Adrenal gland (tissue), 12 donors: ENCODE measurements around the gene DDX5. TPM values are rescaled to one million over a fixed set of nuclear protein-coding genes. Genes with fewer than 3 reads are reported as not detected.

Experiments used
- DNase-seq, 7 donors: peaks; one replicate each; pipeline ENCODE4 v3.0.0-alpha.2; 2019 to 2020
- H3K27ac ChIP-seq, 5 donors: fragments of 200-600 bp; sonication (generic) in 4 of 5; 1 replicate in 3 of 5; 2 replicates in 2 of 5; pipeline versions ENCODE4 v1.5.1 to v1.8.0; 2016 to 2020; ENCODE audit warnings: mild to moderate bottlenecking in 1 of 5
- H3K27me3 ChIP-seq: fragments of 200-600 bp; 2 replicates; pipeline ENCODE4 v1.8.0; 2021
- H3K36me3 ChIP-seq, 2 donors: fragments of 200-600 bp; replicated peaks in 1 of 2; 1 replicate in 1 of 2; 2 replicates in 1 of 2; pipeline versions ENCODE4 v1.5.1 to v1.8.0; 2018 to 2022
- H3K4me1 ChIP-seq, 2 donors: fragments of 200-600 bp; replicated peaks in 1 of 2; 1 replicate in 1 of 2; 2 replicates in 1 of 2; pipeline versions ENCODE4 v1.5.1 to v1.8.0; 2018 to 2021
- H3K4me3 ChIP-seq, 4 donors: fragments of 200-600 bp; sonication (generic) in 3 of 4; one replicate each; pipeline ENCODE4 v1.5.1; 2016 to 2018
- H3K9me3 ChIP-seq, 3 donors: fragments of 200-600 bp; sonication (generic) in 1 of 3; replicated peaks in 1 of 3; 1 replicate in 2 of 3; 2 replicates in 1 of 3; pipeline versions ENCODE4 v1.5.1 to v1.8.0; 2016 to 2021
- POLR2A ChIP-seq, 2 donors: fragments of 450-650 bp; IDR thresholded peaks; one replicate each; pipeline ENCODE4 v1.6.1; 2017; ENCODE audit warnings: antibody characterized with exemption in 2 of 2, mild to moderate bottlenecking in 2 of 2, moderate library complexity in 1 of 2
- WGBS, 4 donors: extraction: QIAGEN DNeasy Blood & Tissue Kit in 2 of 4; methylation state at CpG; one replicate each; pipeline versions ENCODE4 v1.1.5 to v1.1.7; 2013 to 2017; 5-methylcytosine and 5-hydroxymethylcytosine counted together
- intact Hi-C, 2 donors: fragments of 100-400 bp; cut with DNase I; formaldehyde crosslinking; loops; one replicate each; pipeline versions ENCODE4 v1.14.1 to v1.15.0; 2022 to 2023
- polyA plus RNA-seq, 3 donors: library from polyadenylated mRNA; stranded (reverse); fragments of 200-250 nt in 2 of 3; fragments of 350-450 nt in 1 of 3; fragmentation: Illumina TruSeq in 1 of 3; extraction: RNeasy Lipid Tissue Mini Kit (QIAGEN cat#74804) in 1 of 3; gene quantifications; one replicate each; pipeline ENCODE4 v1.2.3, GENCODE V29; 2013 to 2014
- total RNA-seq, 9 donors: library from RNA; depleted of rRNA in 4 of 9; stranded (reverse); fragments of >200 nt in 4 of 9; fragments of 120-200 nt in 1 of 9; fragmentation: NEBNext Ultra II Directional in 1 of 9; extraction: Animal tissue kit (Norgen Biotek cat#: 25700) in 1 of 9; gene quantifications; one replicate each; pipeline versions ENCODE4 v1.1.0 to v1.2.4, GENCODE V29; 2013 to 2023
- TF ChIP-seq, protein P1 (sequence below), 6 experiments: fragments of 450-650 bp in 4 of 6; fragments of 200-600 bp in 2 of 6; sonication (generic) in 1 of 6; IDR thresholded peaks; 1 replicate in 5 of 6; 2 replicates in 1 of 6; pipeline versions ENCODE4 v1.5.1 to v1.8.0; 2016 to 2021; ENCODE audit warnings: antibody characterized with exemption in 6 of 6, mild to moderate bottlenecking in 2 of 6, moderate library complexity in 1 of 6
- donor health status: healthy with polysubstance abuse.
- donor health status: Bipolar disorder and iron deficiency.
- donor health status: DM: yes; HTN: yes; CAD: no.
- donor health status: DM: no; HTN: no; CAD: no.
- donor health status: DM: no; HTN: no; CAD: no.
- donor health status: DM: yes; HTN: yes; CAD: no.

The DDX5 gene
- total and polyA plus RNA-seq, 12 donors: 315 to 1,846 (median 953) TPM

DNA sequence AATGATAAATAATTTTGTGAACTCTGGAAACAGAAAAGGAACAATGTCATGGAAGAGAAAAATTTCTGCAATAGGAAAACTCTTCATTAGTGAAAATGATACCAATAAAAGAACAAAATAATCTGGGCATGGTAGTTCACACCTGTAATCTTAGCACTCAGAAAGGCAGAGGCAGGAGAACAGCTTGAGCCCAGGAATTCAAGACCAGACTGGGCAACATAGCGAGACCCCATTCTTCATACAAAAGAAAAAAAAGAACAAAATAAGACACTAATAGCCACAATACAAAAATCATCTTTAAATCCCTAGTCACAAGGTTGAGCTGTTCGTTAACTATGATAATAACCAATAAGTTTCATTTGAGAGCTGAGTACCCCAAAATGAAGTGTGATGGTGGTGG, 17.8 kb downstream of the DDX5 start:
- H3K36me3 ChIP-seq: peaks cover 0 to 24% of the 10 kb centered on the region in 2 donors
- intact Hi-C loops: loop anchor here (10.0 kb wide), 1 partner anchor 64 kb away; no protein-coding TSS in a partner anchor
- 97 to 99% (median 98%) methylated on average over 2 of the region's 2 CpGs for WGBS, 4 donors
- no peak overlapping the region for H3K27ac ChIP-seq
- H3K9me3 ChIP-seq: no peaks in the 10 kb centered on the region
- H3K4me1 ChIP-seq: peaks cover 8% of the 10 kb centered on the region in 2 donors
- TF ChIP-seq POLR2A (IDR thresholded peaks at IDR 0.05): no peak
- TF ChIP-seq, protein P1, sequence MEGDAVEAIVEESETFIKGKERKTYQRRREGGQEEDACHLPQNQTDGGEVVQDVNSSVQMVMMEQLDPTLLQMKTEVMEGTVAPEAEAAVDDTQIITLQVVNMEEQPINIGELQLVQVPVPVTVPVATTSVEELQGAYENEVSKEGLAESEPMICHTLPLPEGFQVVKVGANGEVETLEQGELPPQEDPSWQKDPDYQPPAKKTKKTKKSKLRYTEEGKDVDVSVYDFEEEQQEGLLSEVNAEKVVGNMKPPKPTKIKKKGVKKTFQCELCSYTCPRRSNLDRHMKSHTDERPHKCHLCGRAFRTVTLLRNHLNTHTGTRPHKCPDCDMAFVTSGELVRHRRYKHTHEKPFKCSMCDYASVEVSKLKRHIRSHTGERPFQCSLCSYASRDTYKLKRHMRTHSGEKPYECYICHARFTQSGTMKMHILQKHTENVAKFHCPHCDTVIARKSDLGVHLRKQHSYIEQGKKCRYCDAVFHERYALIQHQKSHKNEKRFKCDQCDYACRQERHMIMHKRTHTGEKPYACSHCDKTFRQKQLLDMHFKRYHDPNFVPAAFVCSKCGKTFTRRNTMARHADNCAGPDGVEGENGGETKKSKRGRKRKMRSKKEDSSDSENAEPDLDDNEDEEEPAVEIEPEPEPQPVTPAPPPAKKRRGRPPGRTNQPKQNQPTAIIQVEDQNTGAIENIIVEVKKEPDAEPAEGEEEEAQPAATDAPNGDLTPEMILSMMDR (IDR thresholded peaks at IDR 0.05): no peak
- H3K27me3 ChIP-seq: no peaks in the 10 kb centered on the region
- no peak for DNase-seq
- no peak overlapping the region for H3K4me3 ChIP-seq

DNA sequence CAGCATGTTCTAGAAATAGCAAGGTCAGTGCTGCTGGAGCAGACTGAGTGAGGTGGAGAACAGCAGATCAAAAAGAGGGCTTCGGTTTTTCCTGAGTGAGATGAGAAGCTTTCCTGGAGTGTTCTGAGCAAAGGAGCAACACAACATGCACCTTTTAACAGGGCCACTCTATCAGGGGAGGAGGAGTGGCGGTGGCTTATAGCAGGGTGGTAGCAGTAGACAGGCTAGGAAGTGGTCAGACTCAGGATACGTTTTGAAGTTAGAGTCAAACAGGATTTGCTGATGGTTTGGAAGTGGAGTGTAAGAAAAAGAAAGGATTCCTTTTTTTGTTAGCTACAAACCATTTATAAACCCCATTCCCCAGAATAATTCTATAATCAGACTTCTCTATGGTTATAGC, 21.7 kb downstream of the DDX5 start:
- WGBS, 4 donors: 68 to 72% (median 70%) methylated on average over 3 of the region's 3 CpGs
- TF ChIP-seq, protein P1 (IDR thresholded peaks at IDR 0.05): no peak
- no peak for TF ChIP-seq POLR2A (IDR thresholded peaks at IDR 0.05)
- Histone ChIP-seq H3K4me1 (no peaks in the 10 kb centered on the region), H3K27me3 (no peaks in the 10 kb centered on the region), H3K36me3 (peaks cover 0 to 41% of the 10 kb centered on the region in 2 donors), H3K9me3 (no peaks in the 10 kb centered on the region), H3K4me3 (no peak overlapping the region), H3K27ac (peak overlapping the region in 1 of 5 donors; percentile 22)
- peak in 2 of 7 donors; percentile 34 to 39 for DNase-seq
- intact Hi-C loops: loop anchor here (10.0 kb wide), 1 partner anchor 60 kb away; no protein-coding TSS in a partner anchor

DNA sequence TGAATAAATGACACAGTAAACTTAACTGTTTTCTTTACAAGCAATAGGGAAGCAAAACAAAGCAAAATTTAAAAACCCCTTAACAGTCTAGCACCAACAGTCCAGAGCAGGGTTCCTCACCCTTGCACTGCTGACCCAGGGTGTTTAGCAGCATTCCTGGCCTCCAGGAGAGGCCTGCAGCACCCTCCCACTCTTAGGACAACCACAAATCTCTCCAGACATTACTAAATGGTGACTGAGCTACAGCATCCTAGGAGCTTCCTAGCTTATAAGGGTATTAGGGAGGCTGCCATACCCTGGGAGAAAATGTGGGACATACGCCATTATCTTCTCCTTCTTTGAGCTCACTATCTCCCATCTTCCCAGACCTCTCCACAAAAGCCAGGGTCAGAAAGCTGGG, 25.1 kb downstream of the DDX5 start:
- Histone ChIP-seq H3K9me3 (no peaks in the 10 kb centered on the region), H3K27ac (no peak overlapping the region), H3K36me3 (peaks cover 0 to 49% of the 10 kb centered on the region in 2 donors), H3K27me3 (no peaks in the 10 kb centered on the region), H3K4me3 (no peak overlapping the region), H3K4me1 (no peaks in the 10 kb centered on the region)
- 91 to 100% (median 93%) methylated on average over 1 of the region's 1 CpG for WGBS, 4 donors
- no peak for DNase-seq
- intact Hi-C loops: loop anchor here (10.0 kb wide), 1 partner anchor 56 kb away; no protein-coding TSS in a partner anchor
- no peak for TF ChIP-seq POLR2A (IDR thresholded peaks at IDR 0.05)
- TF ChIP-seq, protein P1 (IDR thresholded peaks at IDR 0.05): no peak

DNA sequence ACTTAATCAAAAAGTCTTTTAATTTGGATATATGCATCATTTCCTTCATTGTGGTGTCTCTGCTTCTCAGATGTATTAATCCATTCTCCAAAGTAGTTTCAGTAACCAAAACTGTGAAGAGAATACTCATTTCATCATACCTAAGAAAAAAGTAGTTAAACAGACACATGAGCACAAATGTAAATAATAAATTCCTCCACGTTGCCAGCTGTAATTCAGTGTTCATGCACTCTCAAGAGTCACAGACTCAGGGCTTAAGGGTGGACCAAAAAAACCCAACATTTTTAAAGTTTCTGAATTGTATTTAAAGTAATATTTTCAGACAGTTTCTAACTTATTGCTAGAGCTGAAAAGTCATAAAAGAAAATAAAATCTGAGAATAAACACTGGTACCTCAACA, 28.2 kb downstream of the DDX5 start:
- 32 to 53% (median 50%) methylated on average over 1 of the region's 1 CpG for WGBS, 4 donors
- no peak for DNase-seq
- no peak overlapping the region for H3K27ac ChIP-seq
- H3K4me1 ChIP-seq: no peaks in the 10 kb centered on the region
- no peak overlapping the region for H3K4me3 ChIP-seq
- intact Hi-C loops: no loop called here
- peaks cover 0 to 39% of the 10 kb centered on the region in 2 donors for H3K36me3 ChIP-seq
- no peaks in the 10 kb centered on the region for H3K9me3 ChIP-seq
- TF ChIP-seq POLR2A (IDR thresholded peaks at IDR 0.05): no peak
- TF ChIP-seq, protein P1 (IDR thresholded peaks at IDR 0.05): no peak
- no peaks in the 10 kb centered on the region for H3K27me3 ChIP-seq
